Stimulated activated CD4-positive, alpha-beta T cell treated with anti-CD3 and anti-CD28 coated beads, Interleukin-2, amount 100 ng/mL, for 24 hours (primary cell): Measurements from ENCODE around the gene TECPR2.

Experiments
- DNase-seq, 2 donors: peaks; one replicate each; pipeline ENCODE4 v3.0.0-alpha.2; 2020

The TECPR2 gene

DNA sequence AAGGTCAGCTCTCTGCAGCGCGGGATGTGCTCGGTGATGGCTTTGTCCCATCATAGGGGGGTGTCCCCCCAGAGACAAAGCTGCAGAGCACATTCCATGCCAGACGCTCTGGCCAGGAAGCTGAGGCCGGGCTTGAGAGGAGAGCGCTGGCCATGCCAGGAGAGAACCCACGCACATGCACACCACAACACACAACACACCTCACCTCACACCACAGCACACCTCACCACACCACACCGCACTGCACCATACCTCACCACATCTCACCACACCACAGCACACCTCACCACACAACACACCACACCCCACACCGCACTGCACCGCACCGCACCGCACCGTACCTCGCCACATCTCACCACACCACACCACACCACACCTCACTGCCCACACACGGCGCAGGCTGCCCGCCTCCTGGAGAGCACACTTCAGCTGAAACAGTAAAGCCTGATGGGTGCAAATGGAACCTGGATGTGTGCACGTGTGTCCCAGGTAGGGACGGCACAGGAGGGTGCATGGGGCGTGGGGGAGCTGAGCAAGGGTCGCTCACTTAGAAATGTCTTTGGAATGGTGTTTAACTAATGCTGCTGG is 136.0 kb downstream of the TECPR2 start:
- no peak for DNase-seq

DNA sequence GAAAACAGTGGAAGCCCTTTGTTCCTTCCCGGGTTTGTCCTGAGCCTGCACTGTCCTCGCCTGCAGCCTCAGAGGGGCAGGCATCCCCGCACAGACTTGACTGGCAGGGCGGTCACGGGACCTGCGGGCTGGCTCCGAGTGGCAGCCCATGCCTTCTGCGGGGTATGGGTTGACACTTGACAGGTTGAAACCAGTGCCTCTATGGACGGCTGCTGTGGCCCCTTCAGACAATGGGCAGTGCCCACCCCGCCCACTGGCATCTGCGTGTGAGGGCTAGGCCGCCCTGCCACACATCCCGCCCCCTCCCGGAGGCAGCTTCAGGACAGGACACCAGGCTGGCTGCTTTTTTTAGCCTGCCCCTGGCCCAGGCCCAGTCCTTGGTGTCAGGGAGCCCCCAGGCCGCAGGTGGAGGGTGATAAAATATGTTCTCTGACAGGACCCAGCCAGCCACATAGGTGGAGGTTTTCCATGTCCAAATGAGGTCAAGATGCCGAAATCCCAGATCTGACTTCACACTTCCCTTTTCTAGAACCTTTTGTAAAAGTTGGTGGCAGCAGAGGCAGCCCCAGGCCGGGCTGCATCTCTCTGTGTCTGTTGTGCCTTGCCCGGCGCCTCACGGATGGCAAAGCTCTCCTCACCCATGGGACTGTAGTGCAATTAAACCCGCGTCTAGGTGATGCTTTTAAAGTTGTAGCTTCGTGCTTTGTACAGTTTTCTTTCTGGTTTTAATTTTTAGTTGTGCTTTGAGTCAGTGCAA is 136.8 kb downstream of the TECPR2 start:
- DNase-seq, result no peak

GRCh38 chr14:102500158-102500662 is 137.5 kb downstream of the TECPR2 start:
- DNase-seq, result no peak

GRCh38 chr14:102500713-102501112 is 138.0 kb downstream of the TECPR2 start:
- DNase-seq, result no peak

DNA sequence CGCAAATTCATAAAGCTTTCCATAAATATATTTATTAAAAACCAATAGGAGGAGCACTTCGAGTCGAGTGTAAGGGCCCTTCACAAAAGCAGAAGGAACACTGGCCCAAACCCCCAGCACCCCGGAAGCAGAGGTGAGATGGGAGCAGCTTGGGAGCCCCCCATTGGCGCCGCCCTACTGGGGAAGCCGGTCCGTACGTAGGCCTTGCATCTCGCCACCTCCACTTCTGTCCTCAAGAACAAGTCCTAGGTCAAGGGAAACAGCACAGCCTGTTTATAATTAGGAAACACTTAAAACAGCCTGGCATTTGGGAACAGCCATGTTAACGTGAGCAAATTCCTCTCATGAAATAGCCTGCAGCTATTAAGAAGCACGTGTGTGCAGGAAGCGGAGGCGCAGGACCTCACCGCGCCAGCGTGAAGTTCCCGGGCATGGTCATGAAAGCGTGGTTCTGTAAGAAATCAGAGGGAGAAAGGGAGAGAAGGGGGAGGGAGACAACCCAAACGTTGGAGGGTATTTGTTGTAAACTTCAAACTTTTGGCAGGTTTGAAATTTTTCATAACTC is 139.1 kb downstream of the TECPR2 start:
- DNase-seq, result no peak

GRCh38 chr14:102502571-102502970 is 139.8 kb downstream of the TECPR2 start:
- no peak for DNase-seq

GRCh38 chr14:102503641-102504327 is 141.0 kb downstream of the TECPR2 start:
- no peak for DNase-seq

- no peak for DNase-seq
These were observed 141.7 kb downstream of the TECPR2 start for GRCh38 chr14:102504328-102504999.

GRCh38 chr14:102505000-102505619 is 142.4 kb downstream of the TECPR2 start:
- DNase-seq, result no peak

- no peak for DNase-seq
These were observed 143.3 kb downstream of the TECPR2 start for GRCh38 chr14:102505775-102506625.

GRCh38 chr14:102506626-102506925 is 143.8 kb downstream of the TECPR2 start:
- DNase-seq, result no peak

DNA sequence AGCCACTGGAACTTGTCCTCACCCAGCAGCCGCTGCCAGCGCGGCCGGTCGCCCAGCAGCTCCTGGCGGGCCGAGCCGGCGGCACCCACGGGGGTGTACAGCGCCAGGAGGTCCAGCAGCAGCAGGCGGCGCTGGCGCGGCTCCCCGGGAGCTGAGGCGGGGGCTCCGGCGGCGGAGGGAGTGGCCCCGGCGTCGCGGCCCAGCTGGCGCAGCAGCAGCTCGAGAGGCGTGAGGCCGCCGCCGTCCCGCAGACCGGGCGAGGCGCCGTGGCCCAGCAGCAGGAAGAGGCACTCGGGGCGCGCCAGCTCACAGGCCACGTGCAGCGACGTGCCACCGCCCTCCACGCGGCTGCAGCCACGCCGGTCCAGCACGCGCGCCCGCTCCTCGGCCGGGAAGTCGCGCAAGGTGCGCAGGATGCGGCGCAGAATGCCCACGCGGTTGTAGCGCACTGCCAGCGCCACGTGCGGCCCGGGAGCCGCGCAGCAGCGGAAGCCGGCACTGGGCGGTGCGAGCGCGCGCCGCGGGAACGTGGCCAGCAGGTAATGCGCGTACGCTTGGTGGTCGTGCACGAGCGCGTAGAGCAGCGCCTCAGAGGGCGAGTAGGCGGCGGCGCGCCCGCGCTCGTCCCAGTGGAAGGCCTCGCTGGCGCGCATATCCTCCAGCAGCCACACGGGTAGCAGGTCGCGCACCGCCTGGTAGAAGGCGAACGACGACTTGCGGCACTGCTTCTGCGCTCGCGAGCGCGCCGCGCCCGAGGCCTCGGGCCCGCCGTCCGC is 144.5 kb downstream of the TECPR2 start:
- DNase-seq, result no peak

DNA sequence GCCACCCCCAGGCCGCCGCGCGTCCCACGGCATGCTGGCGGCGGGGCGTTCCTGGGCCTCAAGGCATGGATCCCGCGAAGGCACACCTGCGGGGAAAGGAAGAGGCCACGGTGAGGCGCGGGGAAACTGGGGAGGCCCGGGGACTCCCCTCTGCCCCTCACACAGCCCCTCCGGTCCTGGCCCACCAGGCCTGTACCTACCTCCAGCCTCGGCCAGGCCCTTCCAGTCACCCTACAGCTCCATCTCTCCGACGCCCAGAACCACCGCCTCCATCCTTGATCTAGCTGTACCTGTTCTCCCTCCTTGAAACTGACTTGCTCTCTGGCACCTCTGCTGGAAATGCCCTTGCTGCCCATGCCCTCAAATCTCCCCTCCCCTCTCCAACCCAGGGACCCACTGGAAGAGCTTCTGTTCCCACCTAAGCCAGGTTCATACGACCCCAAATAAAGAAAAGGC is 145.1 kb downstream of the TECPR2 start:
- no peak for DNase-seq

DNA sequence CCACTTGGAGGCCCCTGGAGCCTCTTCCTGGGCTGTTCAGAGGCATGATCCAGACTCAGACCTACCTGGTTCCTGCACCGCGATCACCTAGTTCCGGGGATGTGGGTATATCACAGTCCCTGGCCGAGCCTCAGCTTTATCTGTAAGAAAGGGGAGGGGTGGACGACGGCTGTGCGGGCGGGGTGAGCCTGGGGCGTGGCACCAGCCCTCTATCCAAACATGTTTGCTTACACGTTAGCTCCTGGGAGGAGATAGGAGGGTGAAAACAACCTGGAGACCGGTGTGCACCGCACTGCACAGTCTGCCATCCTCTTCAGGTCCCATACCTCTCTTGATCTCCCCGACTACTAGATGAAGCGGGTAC is 145.7 kb downstream of the TECPR2 start:
- no peak for DNase-seq

GRCh38 chr14:102508774-102509745 is 146.3 kb downstream of the TECPR2 start:
- DNase-seq, result peak in 1 of 2 donors; percentile 45

DNA sequence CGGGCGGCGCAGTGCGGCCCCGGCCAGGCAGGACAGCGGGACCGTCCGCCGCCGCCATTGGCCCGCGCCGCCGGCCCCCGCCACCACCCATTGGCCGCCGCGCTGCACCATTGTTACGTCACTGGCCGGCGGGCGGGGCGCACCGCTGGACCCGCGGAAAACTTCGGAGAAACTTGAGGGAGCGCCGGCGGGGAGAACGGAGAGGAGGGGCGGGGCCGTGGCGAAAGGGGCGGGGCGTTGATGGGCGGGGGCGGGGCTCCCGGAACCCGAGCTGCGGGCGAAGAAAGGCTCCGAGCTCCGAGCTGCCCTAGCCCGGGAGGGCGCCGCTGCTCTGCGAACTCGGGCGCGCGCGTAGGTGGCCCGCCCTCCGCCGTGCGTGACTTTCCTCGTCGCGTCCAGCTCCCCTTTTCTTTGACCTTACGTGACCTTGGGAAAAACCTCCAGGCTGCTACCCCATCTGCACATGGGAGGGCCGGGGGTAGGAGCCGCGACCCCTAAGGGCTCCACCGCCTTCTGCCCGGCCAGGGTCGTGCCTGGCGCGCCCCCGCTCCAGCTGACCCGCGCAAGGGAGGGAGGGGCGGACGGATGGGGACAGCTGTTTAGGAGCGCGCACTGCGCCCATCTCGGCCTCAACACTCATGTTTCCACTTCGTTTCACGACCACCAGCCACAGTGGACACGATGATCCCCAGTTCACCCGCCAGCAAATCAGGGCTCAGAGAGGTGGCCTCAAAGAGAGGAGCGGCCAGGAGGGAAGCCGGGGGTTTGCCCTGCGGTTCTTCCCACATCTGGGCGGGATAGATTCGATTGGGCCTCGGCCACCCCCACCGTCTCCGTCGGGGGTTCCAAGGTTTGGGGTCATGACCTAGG is 147.2 kb downstream of the TECPR2 start, which contains the start of gene ANKRD9:
TSS of gene ANKRD9 (minus strand) at position 31 of the 870 bp plus-strand sequence. CDS start 1,887 bp downstream, outside the sequence.
- DNase-seq, result peak; percentile 90 to 95

- peak in 1 of 2 donors; percentile 51 for DNase-seq
These were observed 148.1 kb downstream of the TECPR2 start for GRCh38 chr14:102510616-102511520.
